COLO668 (cell line): ENCODE results near the gene SHISA6.
"Not testable (repeated sequence)": the region's sequence is repeated elsewhere in the genome, so short reads cannot be mapped to it uniquely, and the experiment has no call there.

Source experiments
- DNase-seq: peaks from one replicate; lab custom pipeline; 2025; ENCODE audit not compliant: unreplicated experiment; lab: John Stamatoyannopoulos, UW

Gene SHISA6

GRCh38 chr17:11301874-11302273 lies 60.9 kb downstream of the SHISA6 start:
- not testable (repeated sequence) for DNase-seq

GRCh38 chr17:11302401-11303186 lies 61.6 kb downstream of the SHISA6 start:
- DNase-seq = no peak

- no peak for DNase-seq
These were observed 62.9 kb downstream of the SHISA6 start for GRCh38 chr17:11303773-11304394.

- DNase-seq = no peak
These were observed 63.6 kb downstream of the SHISA6 start for GRCh38 chr17:11304568-11304967.

- no peak for DNase-seq
These were observed 64.5 kb downstream of the SHISA6 start for GRCh38 chr17:11305524-11305923.

- DNase-seq = no peak
These were observed 67.5 kb downstream of the SHISA6 start for GRCh38 chr17:11308531-11308930.

GRCh38 chr17:11309033-11309432 lies 68.0 kb downstream of the SHISA6 start:
- DNase-seq = no peak

- DNase-seq = no peak
These were observed 68.8 kb downstream of the SHISA6 start for GRCh38 chr17:11309850-11310249.

- DNase-seq = not testable (repeated sequence)
These were observed 75.4 kb downstream of the SHISA6 start for GRCh38 chr17:11316451-11316850.

- DNase-seq = no peak
These were observed 77.2 kb downstream of the SHISA6 start for GRCh38 chr17:11318207-11318606.

- DNase-seq = no peak
These were observed 78.9 kb downstream of the SHISA6 start for GRCh38 chr17:11319894-11320293.

- DNase-seq = no peak
These were observed 83.0 kb downstream of the SHISA6 start for GRCh38 chr17:11324021-11324420.

GRCh38 chr17:11324846-11325420 lies 83.9 kb downstream of the SHISA6 start:
- no peak for DNase-seq

- no peak for DNase-seq
These were observed 85.5 kb downstream of the SHISA6 start for GRCh38 chr17:11326492-11326891.

- no peak for DNase-seq
These were observed 87.8 kb downstream of the SHISA6 start for GRCh38 chr17:11328770-11329169.

GRCh38 chr17:11330006-11330405 lies 89.0 kb downstream of the SHISA6 start:
- no peak for DNase-seq

GRCh38 chr17:11330826-11331225 lies 89.8 kb downstream of the SHISA6 start:
- no peak for DNase-seq

- no peak for DNase-seq
These were observed 90.8 kb downstream of the SHISA6 start for GRCh38 chr17:11331547-11332513.

GRCh38 chr17:11332706-11333105 lies 91.7 kb downstream of the SHISA6 start:
- no peak for DNase-seq

GRCh38 chr17:11334493-11334892 lies 93.5 kb downstream of the SHISA6 start:
- DNase-seq = no peak

- no peak for DNase-seq
These were observed 95.3 kb downstream of the SHISA6 start for GRCh38 chr17:11336290-11336689.
